Measurements from ENCODE around the gene LPIN1. TPM values are rescaled to one million over a fixed set of nuclear protein-coding genes. Genes with fewer than 3 reads are reported as not detected.

The LPIN1 gene
- total RNA-seq, 1 donor from 2014 or later: 18.3 TPM

DNA sequence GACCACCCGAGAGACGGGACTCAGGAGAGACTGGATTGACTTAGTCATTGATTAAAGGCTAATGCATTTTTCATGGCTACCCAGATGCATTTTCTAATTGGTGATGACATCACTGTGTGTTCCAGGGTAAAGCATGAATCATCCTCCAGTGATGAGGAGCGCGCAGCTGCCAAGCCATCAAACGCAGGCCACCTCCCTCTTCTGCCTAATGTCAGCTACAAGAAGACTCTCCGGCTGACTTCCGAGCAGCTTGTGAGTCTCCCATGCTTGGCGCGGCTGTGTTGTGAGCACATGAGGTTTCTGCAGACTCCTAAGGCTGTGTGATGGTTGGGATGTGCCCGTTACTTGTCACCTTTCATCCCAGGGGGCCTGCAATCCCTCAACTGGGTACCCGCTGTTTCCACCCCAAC is 56.4 kb downstream of the LPIN1 start:
- Mint-ChIP-seq H3K27me3 (no peaks in the 10 kb centered on the region), H3K9me3 (ENCODE audit: low read depth) (no peaks in the 10 kb centered on the region), H3K4me1 (ENCODE audit: low read depth) (no peaks in the 10 kb centered on the region), H3K27ac (no peak overlapping the region), H3K4me3 (ENCODE audit: low read depth) (no peak overlapping the region), H3K36me3 (ENCODE audit: insufficient read depth) (peaks cover 27% of the 10 kb centered on the region)
- TF ChIP-seq, protein P1, sequence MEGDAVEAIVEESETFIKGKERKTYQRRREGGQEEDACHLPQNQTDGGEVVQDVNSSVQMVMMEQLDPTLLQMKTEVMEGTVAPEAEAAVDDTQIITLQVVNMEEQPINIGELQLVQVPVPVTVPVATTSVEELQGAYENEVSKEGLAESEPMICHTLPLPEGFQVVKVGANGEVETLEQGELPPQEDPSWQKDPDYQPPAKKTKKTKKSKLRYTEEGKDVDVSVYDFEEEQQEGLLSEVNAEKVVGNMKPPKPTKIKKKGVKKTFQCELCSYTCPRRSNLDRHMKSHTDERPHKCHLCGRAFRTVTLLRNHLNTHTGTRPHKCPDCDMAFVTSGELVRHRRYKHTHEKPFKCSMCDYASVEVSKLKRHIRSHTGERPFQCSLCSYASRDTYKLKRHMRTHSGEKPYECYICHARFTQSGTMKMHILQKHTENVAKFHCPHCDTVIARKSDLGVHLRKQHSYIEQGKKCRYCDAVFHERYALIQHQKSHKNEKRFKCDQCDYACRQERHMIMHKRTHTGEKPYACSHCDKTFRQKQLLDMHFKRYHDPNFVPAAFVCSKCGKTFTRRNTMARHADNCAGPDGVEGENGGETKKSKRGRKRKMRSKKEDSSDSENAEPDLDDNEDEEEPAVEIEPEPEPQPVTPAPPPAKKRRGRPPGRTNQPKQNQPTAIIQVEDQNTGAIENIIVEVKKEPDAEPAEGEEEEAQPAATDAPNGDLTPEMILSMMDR (IDR thresholded peaks at IDR 0.05; ENCODE audit: unreplicated experiment): no peak
- DNase-seq (ENCODE audit: low spot score, unreplicated experiment): no peak

DNA sequence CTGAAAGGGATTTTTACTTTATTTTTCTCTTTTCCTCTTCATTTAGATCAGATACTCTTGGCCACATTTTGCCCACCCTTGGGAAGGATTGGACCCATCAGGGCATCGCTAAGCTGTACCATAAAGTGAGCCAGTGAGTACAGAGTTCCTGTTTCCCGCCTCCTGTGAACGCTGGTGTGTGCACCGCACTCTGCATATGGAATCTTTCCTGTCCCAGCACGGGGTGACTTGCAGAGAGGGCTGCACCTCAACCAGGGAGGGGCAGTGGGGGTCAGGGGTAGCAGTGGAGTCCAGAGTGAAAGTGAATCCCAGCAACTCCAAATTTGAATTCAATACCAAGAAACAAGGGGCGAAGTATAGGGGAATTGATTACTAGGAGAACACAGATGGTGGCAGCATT is 58.6 kb downstream of the LPIN1 start:
- H3K27me3 Mint-ChIP-seq: no peaks in the 10 kb centered on the region
- TF ChIP-seq, protein P1 (IDR thresholded peaks at IDR 0.05; ENCODE audit: unreplicated experiment): no peak
- H3K27ac Mint-ChIP-seq: no peak overlapping the region
- H3K4me3 Mint-ChIP-seq (ENCODE audit: low read depth): no peak overlapping the region
- no peaks in the 10 kb centered on the region for H3K4me1 Mint-ChIP-seq (ENCODE audit: low read depth)
- DNase-seq (ENCODE audit: low spot score, unreplicated experiment): no peak
- H3K9me3 Mint-ChIP-seq (ENCODE audit: low read depth): no peaks in the 10 kb centered on the region
- peaks cover 26% of the 10 kb centered on the region for H3K36me3 Mint-ChIP-seq (ENCODE audit: insufficient read depth)

DNA sequence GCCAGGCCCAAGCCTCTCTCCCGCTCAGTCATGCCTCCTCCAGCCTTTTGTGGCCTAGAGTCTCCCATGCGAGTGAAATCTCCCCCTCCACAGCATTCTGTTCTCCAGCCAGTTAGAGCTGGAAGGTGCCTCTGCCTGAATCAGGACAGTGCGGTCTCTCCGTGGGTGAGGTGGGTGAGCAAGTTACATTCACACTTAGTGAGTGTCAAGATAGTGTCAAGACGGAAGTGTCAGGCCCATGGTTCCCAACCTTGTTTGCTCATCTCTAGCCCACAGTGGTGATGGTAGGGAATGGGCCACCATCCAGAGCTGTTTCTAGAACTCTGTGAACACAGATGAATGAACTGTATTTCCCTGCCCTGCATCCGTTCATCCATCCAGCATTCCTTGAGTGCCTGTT is 59.5 kb downstream of the LPIN1 start:
- H3K27me3 Mint-ChIP-seq: no peaks in the 10 kb centered on the region
- H3K36me3 Mint-ChIP-seq (ENCODE audit: insufficient read depth): peaks cover 26% of the 10 kb centered on the region
- no peak overlapping the region for H3K27ac Mint-ChIP-seq
- no peak for DNase-seq (ENCODE audit: low spot score, unreplicated experiment)
- H3K4me1 Mint-ChIP-seq (ENCODE audit: low read depth): no peaks in the 10 kb centered on the region
- no peak overlapping the region for H3K4me3 Mint-ChIP-seq (ENCODE audit: low read depth)
- no peaks in the 10 kb centered on the region for H3K9me3 Mint-ChIP-seq (ENCODE audit: low read depth)
- TF ChIP-seq, protein P1 (IDR thresholded peaks at IDR 0.05; ENCODE audit: unreplicated experiment): no peak

DNA sequence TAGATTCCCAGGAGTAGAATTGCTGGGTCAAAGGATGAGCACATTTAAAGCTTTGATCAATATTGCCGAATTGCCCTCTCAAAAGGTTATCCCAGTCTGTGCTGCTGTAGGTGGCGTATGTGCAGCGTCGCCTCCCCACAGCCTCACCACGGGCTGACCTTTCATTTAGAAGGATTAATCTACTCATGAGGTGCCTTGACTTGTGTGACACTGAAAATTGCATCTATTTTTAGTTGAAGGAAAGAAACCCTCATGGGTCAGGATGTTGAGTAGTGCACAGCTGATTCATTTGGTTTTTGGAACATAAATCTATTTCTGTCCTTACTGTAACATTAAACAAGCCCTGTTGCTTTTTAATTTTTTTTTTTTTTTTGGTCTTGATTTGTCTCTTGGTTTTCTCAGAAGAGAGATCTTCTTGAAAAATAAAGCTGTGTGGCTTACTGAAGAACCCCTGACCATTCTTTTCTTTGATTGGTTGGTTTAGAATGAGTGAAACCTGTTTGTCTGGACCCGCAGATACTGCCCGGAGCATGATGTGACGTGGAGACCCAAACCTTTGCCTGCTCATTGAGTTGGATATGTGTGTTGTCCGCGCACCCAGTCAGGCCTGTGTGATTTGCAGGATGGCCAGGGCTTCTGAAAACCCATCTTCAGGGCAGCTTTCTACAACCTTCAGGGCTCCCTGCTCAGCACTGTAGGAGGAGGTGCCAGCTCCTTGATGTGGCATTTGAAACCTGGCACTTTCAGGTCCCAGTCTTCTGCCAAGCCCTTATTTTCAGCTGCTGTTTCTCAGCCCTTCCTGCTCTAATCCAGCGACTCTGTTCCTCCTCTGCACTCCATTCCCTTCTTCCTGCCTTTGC is 61.0 kb downstream of the LPIN1 start:
- no peak overlapping the region for H3K27ac Mint-ChIP-seq
- no peaks in the 10 kb centered on the region for H3K4me1 Mint-ChIP-seq (ENCODE audit: low read depth)
- H3K27me3 Mint-ChIP-seq: no peaks in the 10 kb centered on the region
- TF ChIP-seq, protein P1 (IDR thresholded peaks at IDR 0.05; ENCODE audit: unreplicated experiment): no peak
- DNase-seq (ENCODE audit: low spot score, unreplicated experiment): no peak
- H3K9me3 Mint-ChIP-seq (ENCODE audit: low read depth): no peaks in the 10 kb centered on the region
- H3K36me3 Mint-ChIP-seq (ENCODE audit: insufficient read depth): peaks cover 24% of the 10 kb centered on the region
- H3K4me3 Mint-ChIP-seq (ENCODE audit: low read depth): no peak overlapping the region

DNA sequence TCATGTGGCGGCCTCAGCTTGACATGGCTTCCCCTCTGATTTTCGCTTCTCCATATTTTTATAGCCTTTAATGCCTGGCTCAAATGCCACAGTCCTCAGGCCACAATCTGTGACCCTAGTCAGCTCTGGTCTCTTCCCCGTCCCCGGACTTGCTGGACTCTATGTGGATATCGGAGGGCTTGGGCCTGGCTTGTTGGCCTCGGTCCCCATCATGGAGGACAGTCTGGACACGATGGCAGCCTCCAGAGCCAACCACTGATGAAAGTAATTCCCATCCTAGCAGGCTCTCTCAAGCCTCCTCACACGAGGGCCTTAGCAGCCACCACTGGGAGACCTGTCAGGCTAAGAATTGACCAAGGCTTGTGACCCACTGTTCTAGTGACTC is 61.6 kb downstream of the LPIN1 start:
- Mint-ChIP-seq H3K9me3 (ENCODE audit: low read depth) (no peaks in the 10 kb centered on the region), H3K27me3 (no peaks in the 10 kb centered on the region), H3K4me3 (ENCODE audit: low read depth) (no peak overlapping the region), H3K27ac (no peak overlapping the region), H3K4me1 (ENCODE audit: low read depth) (no peaks in the 10 kb centered on the region), H3K36me3 (ENCODE audit: insufficient read depth) (peaks cover 23% of the 10 kb centered on the region)
- TF ChIP-seq, protein P1 (IDR thresholded peaks at IDR 0.05; ENCODE audit: unreplicated experiment): no peak
- no peak for DNase-seq (ENCODE audit: low spot score, unreplicated experiment)

Data from progenitor cell of endocrine pancreas (in vitro differentiated cells).